HepG2 (cell line): ENCODE results near the gene ATP6V0A1. TPM values are rescaled to one million over a fixed set of nuclear protein-coding genes. Genes with fewer than 3 reads are reported as not detected.

Experiments used
- EED ChIP-seq: sonication (generic); formaldehyde crosslinking; IDR thresholded peaks from 2 replicates; pipeline ENCODE4 v1.5.0; 2020; ENCODE audit warnings: mild to moderate bottlenecking, missing genetic modification reagents
- HMGA1 ChIP-seq: sonication (generic); formaldehyde crosslinking; conservative IDR thresholded peaks from 2 replicates; pipeline ENCODE4 v1.4.0; 2020; ENCODE audit warnings: missing genetic modification reagents
- REXO4 ChIP-seq: sonication (generic); formaldehyde crosslinking; IDR thresholded peaks from 2 replicates; pipeline ENCODE4 v1.8.0; 2022; ENCODE audit warnings: missing genetic modification reagents, mild to moderate bottlenecking, borderline replicate concordance
- RNF219 ChIP-seq: sonication (generic); formaldehyde crosslinking; IDR thresholded peaks from 2 replicates; pipeline ENCODE4 v1.5.0; 2020; ENCODE audit warnings: mild to moderate bottlenecking, missing genetic modification reagents
- TBP ChIP-seq: sonication (generic); formaldehyde crosslinking; IDR thresholded peaks from 2 replicates; pipeline ENCODE4 v1.5.0; 2020; ENCODE audit warnings: missing genetic modification reagents
- TP53 ChIP-seq: sonication (generic); formaldehyde crosslinking; conservative IDR thresholded peaks from 2 replicates; pipeline ENCODE4 v1.4.0; 2020; ENCODE audit warnings: missing genetic modification reagents
- ZHX1 ChIP-seq: sonication (generic); formaldehyde crosslinking; IDR thresholded peaks from 2 replicates; pipeline ENCODE4 v1.8.1; 2022; ENCODE audit warnings: low read depth, mild to moderate bottlenecking, missing genetic modification reagents
- ZNF547 ChIP-seq: sonication (generic); formaldehyde crosslinking; IDR thresholded peaks from 2 replicates; pipeline ENCODE4 v1.5.1; 2020; ENCODE audit warnings: mild to moderate bottlenecking, missing genetic modification reagents
- ZNF639 ChIP-seq: conservative IDR thresholded peaks from 2 replicates; pipeline ENCODE4 v1.6.1; 2018; ENCODE audit warnings: missing genetic modification reagents
- ZNF768 ChIP-seq: sonication (generic); formaldehyde crosslinking; IDR thresholded peaks from 2 replicates; pipeline ENCODE4 v1.4.0; 2020; ENCODE audit warnings: missing genetic modification reagents
- ZNF83 ChIP-seq: sonication (generic); formaldehyde crosslinking; IDR thresholded peaks from 2 replicates; pipeline ENCODE4 v1.4.0; 2020; ENCODE audit warnings: missing genetic modification reagents, mild to moderate bottlenecking, borderline replicate concordance
- ZSCAN22 ChIP-seq: sonication (generic); formaldehyde crosslinking; IDR thresholded peaks from 2 replicates; pipeline ENCODE4 v1.4.0; 2020; ENCODE audit warnings: mild to moderate bottlenecking, missing genetic modification reagents
- polyA plus RNA-seq, 8 experiments: library from polyadenylated mRNA; depleted of rRNA in 3 of 8; stranded (reverse) in 7 of 8; unstranded in 1 of 8; fragments of >200 nt; fragmentation: Illumina TruSeq in 4 of 8; extraction: Trizol in 4 of 8; gene quantifications; 2 replicates each; pipeline versions ENCODE4 v1.2.1 to v1.2.3, GENCODE V29; 2011 to 2016; ENCODE audit warnings: low read depth in 4 of 8, missing spikeins in 1 of 8, mixed read lengths in 1 of 8; ENCODE audit not compliant: insufficient read depth in 1 of 8
- total RNA-seq, 5 experiments: library from RNA; depleted of rRNA; stranded (reverse); fragments of >200 nt; fragmentation: Illumina TruSeq; extraction: Trizol; gene quantifications; 2 replicates each; pipeline ENCODE4 v1.2.3, GENCODE V29; 2016; ENCODE audit warnings: low read depth in 1 of 5
- TF ChIP-seq, protein P1 (sequence below): sonication (generic); formaldehyde crosslinking; IDR thresholded peaks from 2 replicates; pipeline ENCODE4 v1.5.0; 2020; ENCODE audit warnings: missing genetic modification reagents
- TF ChIP-seq, protein P2 (sequence below): sonication (generic); formaldehyde crosslinking; IDR thresholded peaks from 2 replicates; pipeline ENCODE4 v1.4.0; 2020; ENCODE audit warnings: missing genetic modification reagents, borderline replicate concordance
- TF ChIP-seq, protein P3 (sequence below): sonication (generic); formaldehyde crosslinking; IDR thresholded peaks from 2 replicates; pipeline ENCODE4 v1.4.0; 2020; ENCODE audit warnings: missing genetic modification reagents, borderline replicate concordance

The ATP6V0A1 gene
- total and polyA plus RNA-seq, 2 of the 13 experiments (the other 11 are each of a cell fraction or from before 2014, with no cell fraction given), result 27.9 to 54.1 TPM

- TF ChIP-seq REXO4 (CRISPR knock-in tag) (no peak; the same call in 1 of the 2 replicates), RNF219 (CRISPR knock-in tag) (0 out of 2 replicates have a peak, but pooled peaks have one; percentile 39), ZSCAN22 (CRISPR knock-in tag) (no peak), TP53 (CRISPR knock-in tag) (no peak), EED (peak; percentile 41; the same call in 1 of the 2 replicates), ZNF639 (peak; percentile 97), ZHX1 (no peak; the same call in none of the 2 replicates), TBP (CRISPR knock-in tag) (peak; percentile 23; the same call in 1 of the 2 replicates), ZNF547 (peak; percentile 37), ZNF768 (CRISPR knock-in tag) (peak; percentile 33; the same call in 1 of the 2 replicates), ZNF83 (CRISPR knock-in tag) (peak; percentile 49; the same call in 1 of the 2 replicates), HMGA1 (no peak)
- TF ChIP-seq, protein P1, sequence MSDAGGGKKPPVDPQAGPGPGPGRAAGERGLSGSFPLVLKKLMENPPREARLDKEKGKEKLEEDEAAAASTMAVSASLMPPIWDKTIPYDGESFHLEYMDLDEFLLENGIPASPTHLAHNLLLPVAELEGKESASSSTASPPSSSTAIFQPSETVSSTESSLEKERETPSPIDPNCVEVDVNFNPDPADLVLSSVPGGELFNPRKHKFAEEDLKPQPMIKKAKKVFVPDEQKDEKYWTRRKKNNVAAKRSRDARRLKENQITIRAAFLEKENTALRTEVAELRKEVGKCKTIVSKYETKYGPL (CRISPR knock-in tag), result peak; percentile 24; the same call in 1 of the 2 replicates
- TF ChIP-seq, protein P2, sequence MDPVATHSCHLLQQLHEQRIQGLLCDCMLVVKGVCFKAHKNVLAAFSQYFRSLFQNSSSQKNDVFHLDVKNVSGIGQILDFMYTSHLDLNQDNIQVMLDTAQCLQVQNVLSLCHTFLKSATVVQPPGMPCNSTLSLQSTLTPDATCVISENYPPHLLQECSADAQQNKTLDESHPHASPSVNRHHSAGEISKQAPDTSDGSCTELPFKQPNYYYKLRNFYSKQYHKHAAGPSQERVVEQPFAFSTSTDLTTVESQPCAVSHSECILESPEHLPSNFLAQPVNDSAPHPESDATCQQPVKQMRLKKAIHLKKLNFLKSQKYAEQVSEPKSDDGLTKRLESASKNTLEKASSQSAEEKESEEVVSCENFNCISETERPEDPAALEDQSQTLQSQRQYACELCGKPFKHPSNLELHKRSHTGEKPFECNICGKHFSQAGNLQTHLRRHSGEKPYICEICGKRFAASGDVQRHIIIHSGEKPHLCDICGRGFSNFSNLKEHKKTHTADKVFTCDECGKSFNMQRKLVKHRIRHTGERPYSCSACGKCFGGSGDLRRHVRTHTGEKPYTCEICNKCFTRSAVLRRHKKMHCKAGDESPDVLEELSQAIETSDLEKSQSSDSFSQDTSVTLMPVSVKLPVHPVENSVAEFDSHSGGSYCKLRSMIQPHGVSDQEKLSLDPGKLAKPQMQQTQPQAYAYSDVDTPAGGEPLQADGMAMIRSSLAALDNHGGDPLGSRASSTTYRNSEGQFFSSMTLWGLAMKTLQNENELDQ (CRISPR knock-in tag), result peak; percentile 81; the same call in 1 of the 2 replicates
- TF ChIP-seq, protein P3, sequence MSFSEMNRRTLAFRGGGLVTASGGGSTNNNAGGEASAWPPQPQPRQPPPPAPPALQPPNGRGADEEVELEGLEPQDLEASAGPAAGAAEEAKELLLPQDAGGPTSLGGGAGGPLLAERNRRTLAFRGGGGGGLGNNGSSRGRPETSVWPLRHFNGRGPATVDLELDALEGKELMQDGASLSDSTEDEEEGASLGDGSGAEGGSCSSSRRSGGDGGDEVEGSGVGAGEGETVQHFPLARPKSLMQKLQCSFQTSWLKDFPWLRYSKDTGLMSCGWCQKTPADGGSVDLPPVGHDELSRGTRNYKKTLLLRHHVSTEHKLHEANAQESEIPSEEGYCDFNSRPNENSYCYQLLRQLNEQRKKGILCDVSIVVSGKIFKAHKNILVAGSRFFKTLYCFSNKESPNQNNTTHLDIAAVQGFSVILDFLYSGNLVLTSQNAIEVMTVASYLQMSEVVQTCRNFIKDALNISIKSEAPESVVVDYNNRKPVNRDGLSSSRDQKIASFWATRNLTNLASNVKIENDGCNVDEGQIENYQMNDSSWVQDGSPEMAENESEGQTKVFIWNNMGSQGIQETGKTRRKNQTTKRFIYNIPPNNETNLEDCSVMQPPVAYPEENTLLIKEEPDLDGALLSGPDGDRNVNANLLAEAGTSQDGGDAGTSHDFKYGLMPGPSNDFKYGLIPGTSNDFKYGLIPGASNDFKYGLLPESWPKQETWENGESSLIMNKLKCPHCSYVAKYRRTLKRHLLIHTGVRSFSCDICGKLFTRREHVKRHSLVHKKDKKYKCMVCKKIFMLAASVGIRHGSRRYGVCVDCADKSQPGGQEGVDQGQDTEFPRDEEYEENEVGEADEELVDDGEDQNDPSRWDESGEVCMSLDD (CRISPR knock-in tag), result no peak
Observed at GRCh38 chr17:42566883-42567573, 108.3 kb downstream of the ATP6V0A1 start, which contains the start of gene MLX (continued).
